ENCODE data around the gene AATK. TPM values are rescaled to one million over a fixed set of nuclear protein-coding genes. Genes with fewer than 3 reads are reported as not detected.

Gene AATK
- total RNA-seq, 1 experiment from 2014 or later: 0.46 TPM

DNA sequence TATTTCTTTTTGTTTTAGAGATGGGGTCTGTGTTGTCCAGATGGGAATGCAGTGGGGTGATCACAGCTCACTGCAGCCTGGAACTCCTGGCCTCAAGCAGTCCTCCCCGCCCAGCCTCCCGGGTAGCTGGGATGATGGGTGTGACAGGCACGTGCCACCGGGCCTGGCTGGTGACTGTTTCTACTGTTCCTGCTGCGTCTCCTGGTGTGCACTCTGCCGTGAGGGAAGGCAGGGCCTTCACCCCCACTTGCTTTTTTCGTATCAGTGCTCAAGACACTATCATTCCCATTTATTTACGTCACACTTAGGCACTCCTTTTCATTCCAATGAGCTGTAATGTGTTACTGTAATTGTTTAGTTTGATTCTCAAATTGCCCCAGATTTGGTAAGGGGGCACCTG is 26.0 kb downstream of the AATK start:
- Histone ChIP-seq H3K27me3 (ENCODE audit: insufficient read depth, low read depth) (no peaks in the 10 kb centered on the region), H3K4me3 (no peak overlapping the region), H3K79me2 (ENCODE audit: low read depth) (no peaks in the 10 kb centered on the region), H3K4me1 (replicated peaks; ENCODE audit: insufficient read depth) (no peaks in the 10 kb centered on the region), H3K9me2 (ENCODE audit: insufficient read depth) (no peaks in the 10 kb centered on the region), H3K27ac (no peak overlapping the region), H3K9me3 (ENCODE audit: insufficient read depth, low read depth) (no peaks in the 10 kb centered on the region), H4K20me1 (ENCODE audit: insufficient read depth) (no peaks in the 10 kb centered on the region), H3K36me3 (ENCODE audit: low read depth) (no peaks in the 10 kb centered on the region), H2AFZ (no peak overlapping the region), H3F3A (ENCODE audit: insufficient read depth, low read depth) (0 out of 2 replicates have a peak, but pooled peaks cover 4% of the 10 kb centered on the region), H3K4me2 (no peak overlapping the region)
- POLR2A ChIA-PET (ENCODE audit: unreplicated experiment): no interaction called here
- no peak for DNase-seq
- intact Hi-C loops (cut with micrococcal nuclease; ENCODE audit: unreplicated experiment): loop anchor here (5.0 kb wide), 1 partner anchor 62 kb away; no protein-coding TSS in a partner anchor
- no TSS peak for BruUV-seq (replicated peaks)
- CTCF ChIA-PET: no interaction called here
- TF ChIP-seq EZH2 (IDR thresholded peaks at IDR 0.05; ENCODE audit: low read depth): no peak
- TF ChIP-seq, protein P1, sequence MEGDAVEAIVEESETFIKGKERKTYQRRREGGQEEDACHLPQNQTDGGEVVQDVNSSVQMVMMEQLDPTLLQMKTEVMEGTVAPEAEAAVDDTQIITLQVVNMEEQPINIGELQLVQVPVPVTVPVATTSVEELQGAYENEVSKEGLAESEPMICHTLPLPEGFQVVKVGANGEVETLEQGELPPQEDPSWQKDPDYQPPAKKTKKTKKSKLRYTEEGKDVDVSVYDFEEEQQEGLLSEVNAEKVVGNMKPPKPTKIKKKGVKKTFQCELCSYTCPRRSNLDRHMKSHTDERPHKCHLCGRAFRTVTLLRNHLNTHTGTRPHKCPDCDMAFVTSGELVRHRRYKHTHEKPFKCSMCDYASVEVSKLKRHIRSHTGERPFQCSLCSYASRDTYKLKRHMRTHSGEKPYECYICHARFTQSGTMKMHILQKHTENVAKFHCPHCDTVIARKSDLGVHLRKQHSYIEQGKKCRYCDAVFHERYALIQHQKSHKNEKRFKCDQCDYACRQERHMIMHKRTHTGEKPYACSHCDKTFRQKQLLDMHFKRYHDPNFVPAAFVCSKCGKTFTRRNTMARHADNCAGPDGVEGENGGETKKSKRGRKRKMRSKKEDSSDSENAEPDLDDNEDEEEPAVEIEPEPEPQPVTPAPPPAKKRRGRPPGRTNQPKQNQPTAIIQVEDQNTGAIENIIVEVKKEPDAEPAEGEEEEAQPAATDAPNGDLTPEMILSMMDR (conservative IDR thresholded peaks at IDR 0.05): no peak

DNA sequence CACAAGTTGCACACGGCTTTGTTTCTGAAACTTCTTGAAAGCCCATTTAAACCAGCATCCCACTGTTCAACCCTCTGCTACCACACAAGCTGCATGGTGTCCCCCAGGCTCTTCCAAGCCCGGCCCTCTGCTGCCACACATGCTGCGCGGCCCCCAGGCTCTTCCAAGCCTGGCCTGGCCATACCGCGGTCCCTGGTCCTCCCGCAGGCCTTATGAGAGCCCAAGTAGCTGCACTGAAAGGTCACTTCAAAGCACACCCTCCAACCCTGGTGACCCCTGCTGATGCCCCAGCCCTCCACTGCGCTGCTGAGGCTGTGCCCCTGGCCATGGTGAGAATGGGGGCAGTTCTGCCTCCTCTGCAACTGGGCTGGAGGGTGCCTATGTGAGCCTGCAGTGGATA is 26.6 kb downstream of the AATK start:
- Histone ChIP-seq H3K4me2 (no peak overlapping the region), H3K9me2 (ENCODE audit: insufficient read depth) (no peaks in the 10 kb centered on the region), H2AFZ (no peak overlapping the region), H4K20me1 (ENCODE audit: insufficient read depth) (no peaks in the 10 kb centered on the region), H3K27ac (no peak overlapping the region), H3K9me3 (ENCODE audit: insufficient read depth, low read depth) (no peaks in the 10 kb centered on the region), H3K79me2 (ENCODE audit: low read depth) (no peaks in the 10 kb centered on the region), H3F3A (ENCODE audit: insufficient read depth, low read depth) (0 out of 2 replicates have a peak, but pooled peaks cover 4% of the 10 kb centered on the region), H3K4me3 (no peak overlapping the region), H3K27me3 (ENCODE audit: insufficient read depth, low read depth) (no peaks in the 10 kb centered on the region), H3K4me1 (replicated peaks; ENCODE audit: insufficient read depth) (no peaks in the 10 kb centered on the region), H3K36me3 (ENCODE audit: low read depth) (no peaks in the 10 kb centered on the region)
- no peak for TF ChIP-seq EZH2 (IDR thresholded peaks at IDR 0.05; ENCODE audit: low read depth)
- TF ChIP-seq, protein P1 (conservative IDR thresholded peaks at IDR 0.05): no peak
- POLR2A ChIA-PET (ENCODE audit: unreplicated experiment): interaction anchor here (0.7 kb wide), 1 partner anchor 362 kb away, joined by 6 read pairs; no protein-coding TSS in a partner anchor
- no peak for DNase-seq
- CTCF ChIA-PET: no interaction called here
- intact Hi-C loops (cut with micrococcal nuclease; ENCODE audit: unreplicated experiment): no loop called here
- no TSS peak for BruUV-seq (replicated peaks)

DNA sequence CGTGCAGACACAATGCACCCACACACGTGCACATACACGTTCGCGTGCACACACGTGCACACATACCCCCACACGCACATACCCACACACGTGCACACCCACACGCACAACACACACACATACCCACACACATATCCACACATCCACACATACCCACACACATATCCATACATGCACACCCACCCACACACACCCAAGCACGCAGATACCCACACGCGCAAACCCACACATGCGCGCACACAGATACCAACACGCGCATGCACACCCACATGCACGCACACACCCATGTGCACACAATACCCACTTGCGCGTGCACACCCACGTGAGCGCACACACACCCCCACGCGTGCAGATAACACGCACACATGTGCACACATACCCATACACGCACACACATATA is 27.5 kb downstream of the AATK start:
- Histone ChIP-seq H3K4me3 (no peak overlapping the region), H3F3A (ENCODE audit: insufficient read depth, low read depth) (0 out of 2 replicates have a peak, but pooled peaks cover 4% of the 10 kb centered on the region), H3K27me3 (ENCODE audit: insufficient read depth, low read depth) (no peaks in the 10 kb centered on the region), H2AFZ (no peak overlapping the region), H3K9me2 (ENCODE audit: insufficient read depth) (no peaks in the 10 kb centered on the region), H3K9me3 (ENCODE audit: insufficient read depth, low read depth) (no peaks in the 10 kb centered on the region), H3K27ac (no peak overlapping the region), H4K20me1 (ENCODE audit: insufficient read depth) (no peaks in the 10 kb centered on the region), H3K36me3 (ENCODE audit: low read depth) (no peaks in the 10 kb centered on the region), H3K79me2 (ENCODE audit: low read depth) (no peaks in the 10 kb centered on the region), H3K4me1 (replicated peaks; ENCODE audit: insufficient read depth) (no peaks in the 10 kb centered on the region), H3K4me2 (no peak overlapping the region)
- POLR2A ChIA-PET (ENCODE audit: unreplicated experiment): no interaction called here
- BruUV-seq (replicated peaks): no TSS peak
- intact Hi-C loops (cut with micrococcal nuclease; ENCODE audit: unreplicated experiment): no loop called here
- TF ChIP-seq EZH2 (IDR thresholded peaks at IDR 0.05; ENCODE audit: low read depth): no peak
- TF ChIP-seq, protein P1 (conservative IDR thresholded peaks at IDR 0.05): no peak
- CTCF ChIA-PET: no interaction called here
- DNase-seq: no peak
